ENCODE measurements around the gene OPRD1.
A peak's percentile ranks its signal among the peaks of the same experiment; 100 is the strongest.

OPRD1 gene

DNA sequence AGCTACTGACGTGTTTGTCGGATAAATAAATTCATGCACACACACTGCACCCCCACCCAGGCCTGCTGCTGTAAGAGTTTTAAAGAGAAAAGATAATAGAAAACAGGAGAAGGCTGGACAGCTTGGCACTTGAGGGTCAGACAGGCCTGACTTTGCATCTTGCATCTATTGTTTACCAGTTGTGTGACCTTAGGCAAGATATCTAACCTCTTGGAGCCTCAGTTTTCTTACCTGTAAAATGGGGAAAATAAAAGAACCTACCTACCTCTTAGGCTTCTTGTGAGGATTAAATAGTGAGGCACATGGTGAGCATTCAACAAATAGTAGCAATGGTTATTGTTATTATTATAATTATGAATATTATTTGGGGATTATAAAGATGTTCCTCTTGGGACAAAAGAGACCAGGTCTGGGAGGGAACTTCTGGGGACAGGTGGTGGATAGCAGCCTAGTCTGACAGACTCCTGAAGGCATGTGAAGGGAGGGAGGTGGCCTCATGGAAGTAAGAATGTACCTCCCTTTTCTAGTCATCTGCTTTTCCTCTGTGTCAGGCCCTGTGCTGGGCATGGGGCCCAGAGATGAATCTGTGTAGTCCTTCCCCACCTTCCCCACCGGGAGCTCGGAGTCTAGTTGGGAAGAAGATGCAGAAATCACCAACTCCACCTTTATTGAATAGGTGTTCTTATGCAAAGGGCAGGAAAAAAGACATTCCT lies 84.1 kb downstream of the OPRD1 start:
- peaks cover 42% of the 10 kb centered on the region for H3K4me1 Mint-ChIP-seq
- no peak overlapping the region for H3K4me3 Mint-ChIP-seq
- DNase-seq (no peak), ATAC-seq (no peak)
- no peaks in the 10 kb centered on the region for H3K27me3 Mint-ChIP-seq
- peak overlapping the region in 1 of 2 donors; percentile 60 for H3K27ac Mint-ChIP-seq
- no peaks in the 10 kb centered on the region for H3K9me3 Mint-ChIP-seq

DNA sequence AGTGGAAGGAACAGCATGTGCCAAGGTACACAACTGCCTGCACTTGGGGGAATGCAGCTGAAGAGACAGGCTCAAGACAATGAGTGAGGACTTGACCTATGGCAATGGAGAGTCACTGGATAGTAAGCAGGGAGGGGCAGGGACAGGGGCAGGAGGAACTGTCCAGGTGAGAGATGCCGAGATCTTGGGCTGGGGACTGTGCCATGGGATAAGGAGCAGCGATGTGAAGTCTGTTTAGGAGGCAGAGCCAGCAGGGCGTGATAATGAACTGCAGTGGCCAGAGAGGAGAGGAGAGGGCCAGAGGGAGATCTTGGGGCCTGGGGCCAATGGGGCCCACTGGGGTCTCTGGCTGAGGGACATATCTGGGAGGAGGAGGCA lies 84.6 kb downstream of the OPRD1 start:
- peaks cover 39% of the 10 kb centered on the region for H3K4me1 Mint-ChIP-seq
- H3K27me3 Mint-ChIP-seq = no peaks in the 10 kb centered on the region
- ATAC-seq (no peak), DNase-seq (no peak)
- H3K9me3 Mint-ChIP-seq = no peaks in the 10 kb centered on the region
- H3K27ac Mint-ChIP-seq = peak overlapping the region in 1 of 2 donors; percentile 87
- H3K4me3 Mint-ChIP-seq = no peak overlapping the region

DNA sequence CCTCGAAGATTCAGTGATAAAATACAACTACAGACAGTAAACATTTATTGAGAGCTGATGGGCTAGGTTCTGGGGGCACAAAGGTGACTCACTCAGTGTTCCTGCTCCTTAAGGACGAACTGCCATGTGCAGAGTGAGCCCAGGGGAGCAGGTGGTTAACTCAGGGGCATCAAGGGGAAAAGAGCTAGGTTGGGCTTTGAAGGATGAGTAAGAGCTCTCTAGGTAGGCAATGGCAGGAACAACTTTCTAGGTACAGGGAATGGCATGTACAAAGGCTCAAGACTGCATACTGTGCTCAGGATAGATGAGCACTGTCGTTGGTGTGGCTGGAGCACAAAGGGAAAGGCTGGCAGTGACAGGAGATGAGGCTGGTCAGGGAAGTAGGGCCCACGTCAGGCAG lies 85.8 kb downstream of the OPRD1 start:
- Mint-ChIP-seq H3K27me3 (no peaks in the 10 kb centered on the region), H3K4me1 (peaks cover 39% of the 10 kb centered on the region), H3K9me3 (no peaks in the 10 kb centered on the region), H3K4me3 (no peak overlapping the region), H3K27ac (no peak overlapping the region)
- ATAC-seq (no peak), DNase-seq (no peak)

DNA sequence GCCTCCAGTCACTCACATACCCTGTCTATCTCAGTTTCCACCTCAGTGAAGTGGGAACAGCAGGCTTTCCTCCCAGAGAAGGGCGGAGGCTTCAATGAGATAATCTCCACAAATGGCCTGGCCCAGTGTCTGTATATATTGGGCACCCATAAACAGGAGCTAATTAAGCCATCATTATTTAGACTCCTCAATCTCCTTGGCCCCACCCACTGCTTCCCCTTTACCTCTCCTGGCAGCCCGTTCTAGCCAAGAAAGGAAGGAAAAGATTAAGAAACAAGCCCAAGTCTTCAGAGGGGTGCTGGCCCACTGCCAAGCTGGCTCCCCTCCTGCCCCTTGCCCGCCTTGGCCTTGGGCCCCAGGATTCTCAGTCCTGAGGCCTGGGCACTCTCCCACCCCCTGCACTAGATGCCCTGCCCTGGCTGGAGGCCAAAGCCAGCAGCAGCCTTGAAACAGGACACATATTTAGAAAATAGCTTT lies 86.5 kb downstream of the OPRD1 start:
- DNase-seq (no peak), ATAC-seq (no peak)
- Mint-ChIP-seq H3K27ac (peak overlapping the region; percentile 20 to 35), H3K4me1 (peaks cover 34% of the 10 kb centered on the region), H3K4me3 (no peak overlapping the region), H3K27me3 (no peaks in the 10 kb centered on the region), H3K9me3 (no peaks in the 10 kb centered on the region)

DNA sequence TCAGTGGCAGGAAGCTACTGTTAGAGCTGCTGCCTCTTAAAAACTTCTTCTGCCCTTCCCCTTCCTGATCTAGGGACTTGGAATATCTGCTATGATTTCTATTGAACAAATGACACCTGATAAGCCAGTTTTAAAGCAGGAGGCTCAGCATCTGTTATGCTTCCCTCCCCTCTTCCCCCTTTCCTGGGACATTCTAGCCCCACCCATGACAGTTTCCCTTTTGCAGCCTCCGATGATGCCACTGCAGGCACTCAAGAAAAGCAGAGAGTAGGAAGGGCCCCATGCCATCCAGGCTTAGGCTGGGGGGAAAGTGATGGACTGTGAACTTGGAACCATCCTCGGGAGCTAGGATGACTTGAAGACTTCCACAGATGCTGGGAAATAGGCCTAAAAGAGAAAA lies 87.3 kb downstream of the OPRD1 start:
- Mint-ChIP-seq H3K4me3 (no peak overlapping the region), H3K27me3 (no peaks in the 10 kb centered on the region), H3K9me3 (no peaks in the 10 kb centered on the region), H3K27ac (no peak overlapping the region), H3K4me1 (peaks cover 30% of the 10 kb centered on the region)
- DNase-seq (no peak), ATAC-seq (no peak)

DNA sequence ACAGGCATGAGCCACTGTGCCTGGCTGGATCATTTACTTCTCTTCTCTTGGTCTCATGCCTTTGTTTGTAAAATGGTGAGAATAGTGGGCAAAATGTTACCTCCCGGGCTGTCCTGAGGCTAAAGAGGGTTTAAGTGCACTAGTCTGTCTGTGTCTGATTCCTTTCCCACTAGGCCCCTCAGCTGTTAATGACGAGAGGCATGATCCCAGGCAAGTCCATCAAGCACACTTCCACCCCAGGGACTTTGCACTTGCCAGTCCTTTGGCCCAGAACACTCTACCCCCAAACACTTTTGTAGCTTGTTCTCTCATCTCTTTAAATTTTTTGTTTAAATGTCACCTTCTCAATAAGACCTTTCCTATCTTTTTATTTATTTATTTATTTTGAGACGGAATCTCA lies 88.6 kb downstream of the OPRD1 start:
- no peak for ATAC-seq
- no peaks in the 10 kb centered on the region for H3K9me3 Mint-ChIP-seq
- H3K27ac Mint-ChIP-seq = no peak overlapping the region

DNA sequence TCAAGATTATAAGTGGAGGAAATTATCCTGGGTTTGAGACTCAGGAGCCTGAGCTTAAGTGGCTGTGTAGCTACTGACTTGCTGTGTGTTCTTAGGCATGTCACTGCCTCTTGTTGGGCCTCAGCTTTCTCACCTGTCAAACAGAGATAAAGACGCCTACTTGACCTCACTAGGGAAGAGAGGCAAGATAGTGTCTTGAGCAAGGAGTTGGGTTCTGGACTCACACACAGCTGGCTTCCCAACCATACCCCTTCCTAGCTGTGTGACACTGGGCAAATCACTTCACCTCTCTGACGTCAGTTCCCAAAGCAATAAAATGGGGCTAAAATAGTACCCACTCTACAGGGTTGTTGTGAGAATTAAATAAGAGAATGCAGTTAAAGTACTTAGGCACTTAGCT lies 90.8 kb downstream of the OPRD1 start:
- DNase-seq = no peak
- no peak overlapping the region for H3K4me3 Mint-ChIP-seq
- H3K9me3 Mint-ChIP-seq = no peaks in the 10 kb centered on the region
- no peaks in the 10 kb centered on the region for H3K27me3 Mint-ChIP-seq
- H3K27ac Mint-ChIP-seq = no peak overlapping the region
- no peak for ATAC-seq
- H3K4me1 Mint-ChIP-seq = peaks cover 17% of the 10 kb centered on the region

More for the DNA sequence above, 88.6 kb downstream of the OPRD1 start:
- no peak overlapping the region for H3K4me3 Mint-ChIP-seq
- H3K4me1 Mint-ChIP-seq = peaks cover 30% of the 10 kb centered on the region
- no peaks in the 10 kb centered on the region for H3K27me3 Mint-ChIP-seq
- DNase-seq = no peak

DNA sequence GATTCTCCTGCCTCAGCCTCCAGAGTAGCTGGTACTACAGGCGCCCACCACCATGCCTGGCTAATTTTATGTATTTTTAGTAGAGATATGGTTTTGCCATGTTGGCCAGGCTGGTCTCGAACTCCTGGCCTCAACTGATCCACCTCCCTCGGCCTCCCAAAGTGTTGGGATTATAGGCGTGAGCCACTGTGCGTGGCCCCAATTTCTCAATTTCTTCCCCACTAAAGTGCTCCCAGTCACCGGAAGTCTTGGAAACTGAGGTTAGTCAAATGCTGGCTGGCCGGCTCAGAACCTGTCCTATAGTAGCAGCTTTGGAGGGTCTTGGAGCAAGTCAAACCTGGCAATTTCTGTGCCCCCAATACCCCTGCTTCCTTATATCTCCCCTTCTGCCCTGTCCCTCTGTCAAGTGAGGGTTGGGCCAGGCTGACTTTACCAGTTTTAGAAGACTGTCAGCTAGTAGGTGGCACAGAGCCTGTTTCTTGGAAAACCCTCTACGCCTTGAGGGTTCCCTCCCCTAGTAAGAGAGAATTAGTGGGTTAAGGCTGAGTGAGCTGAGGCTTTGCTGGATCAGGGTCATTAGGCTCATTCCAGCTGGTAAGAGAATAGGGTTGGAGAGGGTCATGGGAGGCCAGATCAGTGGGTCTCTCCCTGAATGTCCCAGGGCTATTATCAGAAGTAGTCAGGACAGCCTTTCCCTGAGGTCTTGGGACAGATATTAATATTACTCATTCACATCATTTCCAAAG lies 94.1 kb downstream of the OPRD1 start:
- no peaks in the 10 kb centered on the region for H3K27me3 Mint-ChIP-seq
- H3K4me3 Mint-ChIP-seq = no peak overlapping the region
- H3K27ac Mint-ChIP-seq = peak overlapping the region in 1 of 2 donors; percentile 52
- DNase-seq (no peak), ATAC-seq (no peak)
- no peaks in the 10 kb centered on the region for H3K9me3 Mint-ChIP-seq
- H3K4me1 Mint-ChIP-seq = no peaks in the 10 kb centered on the region

DNA sequence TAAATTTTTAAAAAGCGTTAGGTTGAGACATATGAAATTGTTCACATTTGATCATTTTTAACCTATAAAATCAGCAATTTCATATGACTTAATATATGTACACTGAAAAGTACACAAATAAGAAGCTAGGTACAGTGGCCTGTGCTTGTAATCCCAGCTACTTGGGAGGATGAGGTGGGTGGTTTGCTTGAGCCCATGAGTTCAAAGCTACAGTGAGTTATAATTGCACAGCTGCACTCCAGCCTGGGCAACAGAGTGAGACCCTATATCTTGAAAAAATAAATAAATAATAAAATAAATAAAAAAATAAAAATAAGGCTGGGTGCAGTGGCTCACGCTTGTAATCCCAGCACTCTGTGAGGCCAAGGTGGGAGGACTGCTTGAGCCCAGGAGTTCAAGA lies 97.2 kb downstream of the OPRD1 start:
- ATAC-seq = no peak
- Mint-ChIP-seq H3K27me3 (no peaks in the 10 kb centered on the region), H3K27ac (no peak overlapping the region)

DNA sequence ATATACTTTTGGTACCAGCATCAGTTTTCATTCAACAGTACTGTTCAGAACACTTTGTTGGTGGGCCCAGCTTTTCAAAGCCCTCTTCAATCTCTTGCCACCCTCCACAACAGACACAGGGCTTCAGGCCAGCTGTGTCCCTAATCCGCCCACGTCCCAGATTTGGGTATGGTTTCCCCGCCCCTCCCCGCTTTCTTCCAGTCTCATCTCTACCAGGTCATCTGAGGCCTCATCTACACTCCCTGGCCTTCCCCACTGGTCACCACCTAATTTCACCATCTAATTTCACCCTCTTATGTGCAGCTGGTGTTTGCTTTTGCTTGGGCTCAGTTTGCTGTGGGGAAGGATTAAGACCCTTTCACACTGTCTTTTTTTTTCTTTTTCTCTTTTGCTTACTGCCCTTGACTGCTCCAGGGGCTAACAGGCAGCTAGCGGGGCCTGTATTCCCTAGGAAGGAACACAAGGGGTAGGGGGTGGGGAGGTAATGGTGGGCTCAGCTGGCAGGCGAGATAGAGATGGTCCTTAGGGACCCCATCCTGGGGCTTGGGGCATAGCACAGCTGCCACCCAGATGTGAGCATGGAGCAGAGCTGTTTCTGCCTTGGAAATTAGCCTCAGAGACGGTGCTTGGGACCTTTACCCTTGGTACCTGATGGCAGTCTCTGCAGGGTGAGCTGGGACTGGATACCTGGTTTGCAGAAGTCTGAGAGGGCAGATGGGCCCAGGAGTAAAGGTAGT lies 98.6 kb downstream of the OPRD1 start:
- H3K4me3 Mint-ChIP-seq = no peak overlapping the region
- H3K9me3 Mint-ChIP-seq = no peaks in the 10 kb centered on the region
- no peak overlapping the region for H3K27ac Mint-ChIP-seq
- DNase-seq (no peak), ATAC-seq (no peak)
- H3K4me1 Mint-ChIP-seq = peaks cover 19% of the 10 kb centered on the region
- no peaks in the 10 kb centered on the region for H3K27me3 Mint-ChIP-seq

More for the DNA sequence above, 97.2 kb downstream of the OPRD1 start:
- no peak overlapping the region for H3K4me3 Mint-ChIP-seq
- no peaks in the 10 kb centered on the region for H3K9me3 Mint-ChIP-seq
- H3K4me1 Mint-ChIP-seq = peaks cover 14% of the 10 kb centered on the region
- DNase-seq = no peak

DNA sequence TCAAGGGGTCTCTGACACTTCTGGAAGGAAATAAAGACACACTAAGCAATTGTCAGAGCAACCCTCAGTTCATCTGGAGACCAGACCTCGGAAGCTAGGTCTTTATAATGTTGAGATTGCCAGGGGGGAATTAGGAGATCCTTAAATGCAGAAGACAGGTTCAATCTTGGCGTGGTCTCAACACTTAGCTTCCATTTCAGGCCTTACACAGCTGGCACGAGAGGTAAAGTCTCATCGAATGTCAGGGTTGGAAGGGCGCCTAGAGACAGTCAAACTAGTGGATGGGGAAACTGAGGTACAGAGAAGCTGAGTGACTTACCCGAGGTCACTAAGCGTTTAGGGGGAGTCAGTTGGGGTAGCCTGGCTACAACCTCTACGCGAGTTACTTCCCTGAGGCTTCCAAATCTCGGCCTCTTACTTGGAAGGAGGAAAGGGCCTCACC lies 101.8 kb downstream of the OPRD1 start:
- Mint-ChIP-seq H3K4me3 (peak overlapping the region; percentile 83 to 93), H3K27me3 (no peaks in the 10 kb centered on the region), H3K4me1 (peaks cover 51% of the 10 kb centered on the region), H3K9me3 (no peaks in the 10 kb centered on the region), H3K27ac (peak overlapping the region; percentile 82 to 94)
- DNase-seq (no peak), ATAC-seq (no peak)

DNA sequence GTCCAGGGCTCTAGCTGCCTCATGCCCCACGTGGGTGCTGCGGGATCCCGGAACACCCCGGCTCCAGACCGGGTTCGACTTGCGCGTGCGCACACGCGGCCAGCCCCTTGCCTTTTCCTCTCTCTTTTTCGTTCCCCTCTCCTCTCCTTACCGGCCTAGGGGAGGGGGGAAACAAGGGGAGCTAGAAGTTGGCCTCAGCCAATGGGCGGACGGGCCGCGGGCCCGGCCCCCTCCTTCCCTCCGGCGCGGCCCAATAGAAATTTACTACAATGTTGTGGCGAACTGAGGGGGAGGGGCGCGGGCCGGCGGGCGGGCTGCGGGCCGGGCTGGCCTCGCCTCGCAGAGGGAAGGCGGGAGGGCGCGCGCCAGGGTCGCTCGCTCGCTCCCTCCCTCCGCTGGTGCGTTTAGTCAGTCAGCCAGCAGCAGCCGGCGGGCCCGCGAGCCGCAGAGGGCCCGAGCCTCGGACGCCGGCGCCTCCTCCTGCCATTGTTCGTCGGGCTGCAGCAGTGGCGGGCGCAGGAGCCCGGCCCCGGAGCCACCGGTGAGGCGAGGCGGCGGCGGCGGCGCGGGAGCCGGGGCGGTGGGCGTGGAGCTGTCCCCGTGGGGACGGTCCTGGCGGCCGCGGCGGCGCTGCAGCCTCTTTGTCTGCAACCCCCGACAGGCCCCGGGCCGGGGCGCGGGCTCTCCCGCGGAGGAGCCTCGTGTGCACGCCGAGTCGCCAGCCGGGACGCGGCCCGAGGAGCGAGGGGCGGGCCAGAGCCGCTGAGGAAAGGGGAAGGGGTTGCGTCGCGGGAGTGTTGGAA lies 102.5 kb downstream of the OPRD1 start, which contains the start of gene EPB41:
Gene EPB41 (plus strand): TSS at position 342 of the 803 bp plus-strand sequence. CDS start 72,869 bp downstream, outside the sequence.
- Mint-ChIP-seq H3K27ac (peak within 1 kb of the TSS; percentile 94 to 96), H3K4me1 (peaks cover 58% of the 10 kb centered on the region), H3K27me3 (no peaks in the 10 kb centered on the region), H3K9me3 (no peaks in the 10 kb centered on the region), H3K4me3 (peak within 1 kb of the TSS; percentile 93 to 94)
- DNase-seq = peak; percentile 91 to 92
- ATAC-seq = peak; percentile 89

DNA sequence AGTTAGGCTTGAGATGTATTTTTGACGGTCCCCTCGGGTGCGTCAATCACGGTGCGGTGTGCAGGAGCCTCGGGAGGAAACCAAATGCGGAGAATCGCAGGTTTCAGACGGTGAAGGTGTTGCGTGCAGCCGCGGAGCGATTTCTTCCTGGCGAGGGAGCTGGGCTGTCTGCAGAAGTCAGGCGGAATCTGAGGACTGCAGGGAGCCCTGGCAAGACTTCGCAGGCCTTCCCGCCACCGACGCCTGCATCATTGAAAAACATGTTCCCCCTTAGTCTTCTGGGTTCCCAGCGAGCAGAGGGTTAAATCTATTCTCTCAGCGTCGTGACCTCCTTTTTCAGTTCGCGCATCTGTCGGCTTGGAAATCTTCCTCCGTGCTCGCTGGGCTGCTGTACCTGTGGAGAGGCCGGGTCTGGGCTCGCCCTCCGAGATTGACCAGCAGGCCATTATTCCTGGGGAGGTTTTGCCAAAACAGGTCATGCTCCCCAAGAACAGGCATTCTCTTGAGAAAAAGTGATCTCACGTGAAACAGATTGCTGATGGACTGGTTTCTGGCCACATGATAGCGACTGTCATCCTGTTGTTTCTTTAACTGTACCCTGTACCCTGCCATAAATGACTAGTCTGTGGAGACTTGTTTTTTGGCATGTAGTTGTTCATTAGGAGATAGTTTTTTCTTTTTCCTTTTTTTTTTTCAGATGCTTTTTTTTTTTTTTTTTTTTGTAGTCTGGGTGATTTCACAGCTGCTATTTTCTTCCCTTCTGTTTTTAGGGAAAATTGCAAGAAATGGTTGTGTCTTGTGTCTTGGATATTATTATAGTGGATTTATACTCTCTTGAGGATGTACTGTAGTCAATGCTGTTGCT lies 103.3 kb downstream of the OPRD1 start:
- Mint-ChIP-seq H3K4me3 (peak overlapping the region; percentile 93 to 94), H3K27ac (peak overlapping the region; percentile 94 to 96), H3K4me1 (peaks cover 64% of the 10 kb centered on the region), H3K9me3 (no peaks in the 10 kb centered on the region), H3K27me3 (no peaks in the 10 kb centered on the region)
- ATAC-seq (peak; percentile 62), DNase-seq (peak; percentile 52 to 62)

DNA sequence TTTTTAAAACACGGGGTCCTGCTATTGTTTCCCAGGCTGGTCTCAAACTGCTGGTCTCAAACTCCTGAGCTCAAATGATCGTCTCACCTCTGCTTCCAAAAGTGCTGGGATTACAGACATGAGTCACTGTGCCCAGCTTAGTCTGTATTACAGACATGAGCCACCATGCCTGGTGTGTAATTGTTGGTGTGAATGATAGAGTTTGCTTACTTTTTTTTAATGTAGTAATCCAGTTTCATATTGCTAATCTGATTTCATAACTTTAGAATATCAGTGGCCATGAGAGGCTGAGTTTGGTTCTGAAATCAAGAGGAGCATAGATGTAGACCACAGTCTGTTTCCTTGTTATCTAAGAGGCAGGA lies 105.8 kb downstream of the OPRD1 start:
- Mint-ChIP-seq H3K9me3 (no peaks in the 10 kb centered on the region), H3K27me3 (no peaks in the 10 kb centered on the region), H3K27ac (peak overlapping the region; percentile 34 to 53), H3K4me1 (peaks cover 79% of the 10 kb centered on the region), H3K4me3 (peak overlapping the region; percentile 74 to 93)
- DNase-seq = peak in 1 of 2 donors; percentile 48
- ATAC-seq = peak; percentile 50

Measured in stimulated activated naive CD8-positive, alpha-beta T cell treated with anti-CD3 and anti-CD28 coated beads, Interleukin-15, amount 100 ng/mL, for 72 hours (primary cell).